Measurements from ENCODE around the gene SRPK3.
"Not testable (repeated sequence)": the region's sequence is repeated elsewhere in the genome, so short reads cannot be mapped to it uniquely, and the experiment has no call there.

Gene SRPK3

GRCh38 chrX:153741446-153741845 is 39.4 kb upstream of the SRPK3 start:
- H3K4me1 ChIP-seq (ENCODE audit: insufficient read depth, insufficient read length) = no peaks in the 10 kb centered on the region
- TF ChIP-seq SUZ12 (IDR thresholded peaks at IDR 0.05; ENCODE audit: extremely low read depth, insufficient read depth, insufficient read length) = no peak
- TF ChIP-seq YY1 (IDR thresholded peaks at IDR 0.05; ENCODE audit: insufficient read depth, insufficient read length) = no peak
- no peak overlapping the region for H3K9ac ChIP-seq (ENCODE audit: insufficient read length, low read depth)
- no peaks in the 10 kb centered on the region for H3K36me3 ChIP-seq (ENCODE audit: insufficient read depth, insufficient read length, low read length)
- H3K4me3 ChIP-seq (ENCODE audit: insufficient read length, low read depth) = no peak overlapping the region
- no peak for DNase-seq (ENCODE audit: low read depth, low spot score)
- H3K27me3 ChIP-seq (ENCODE audit: insufficient read depth, insufficient read length) = no peaks in the 10 kb centered on the region
- H3K9me3 ChIP-seq (ENCODE audit: insufficient read depth, low read length) = no peaks in the 10 kb centered on the region

DNA sequence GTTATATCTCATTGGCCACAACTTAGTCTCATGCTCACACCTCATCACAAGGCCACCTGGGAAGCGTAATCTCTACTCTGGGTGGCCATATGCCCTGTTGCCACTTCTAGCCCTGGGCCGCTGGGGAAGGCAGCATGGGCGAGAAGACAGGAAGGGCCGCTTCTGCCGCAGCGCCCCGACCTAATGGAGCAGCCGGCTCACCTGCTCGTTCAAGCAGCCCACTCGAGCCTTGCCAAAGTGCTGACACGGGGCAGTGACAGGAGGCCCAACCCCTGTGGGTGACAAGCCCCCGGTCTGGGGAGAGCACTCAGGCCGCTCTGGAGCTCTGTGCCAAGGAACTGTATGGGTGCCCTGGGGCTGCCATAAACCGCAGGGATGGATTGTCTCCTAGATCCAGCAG is 38.7 kb upstream of the SRPK3 start:
- H3K9ac ChIP-seq (ENCODE audit: insufficient read length, low read depth); H3K27me3 ChIP-seq (ENCODE audit: insufficient read depth, insufficient read length); H3K4me3 ChIP-seq (ENCODE audit: insufficient read length, low read depth); H3K36me3 ChIP-seq (ENCODE audit: insufficient read depth, insufficient read length, low read length); H3K9me3 ChIP-seq (ENCODE audit: insufficient read depth, low read length); H3K4me1 ChIP-seq (ENCODE audit: insufficient read depth, insufficient read length); DNase-seq (ENCODE audit: low read depth, low spot score): not testable (repeated sequence)

DNA sequence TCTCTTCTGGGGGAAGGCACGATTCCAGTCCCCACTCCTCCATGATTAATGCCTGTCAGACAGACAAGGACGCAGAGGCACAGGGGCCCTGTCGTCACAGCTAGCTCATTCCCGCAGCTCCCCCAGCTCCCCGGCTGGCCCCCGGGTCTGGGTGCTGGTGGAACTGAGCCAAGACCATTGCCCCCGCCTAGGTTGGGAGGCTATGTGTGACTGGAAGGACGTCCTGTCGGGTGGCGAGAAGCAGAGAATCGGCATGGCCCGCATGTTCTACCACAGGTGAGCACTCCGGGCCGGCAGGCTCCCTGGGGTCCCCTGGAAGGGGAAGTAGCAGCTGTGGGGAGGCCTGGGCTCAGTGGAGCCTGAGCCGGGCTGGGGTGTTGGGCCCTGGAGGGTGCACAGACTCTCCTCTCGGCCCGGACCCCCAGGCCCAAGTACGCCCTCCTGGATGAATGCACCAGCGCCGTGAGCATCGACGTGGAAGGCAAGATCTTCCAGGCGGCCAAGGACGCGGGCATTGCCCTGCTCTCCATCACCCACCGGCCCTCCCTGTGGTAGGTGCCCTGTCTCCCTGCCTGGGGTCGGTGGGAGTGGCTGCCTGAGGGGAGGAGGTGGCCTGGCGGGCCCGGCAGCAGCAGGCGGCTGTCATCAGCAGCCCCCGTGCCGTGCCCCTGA is 37.9 kb upstream of the SRPK3 start:
- H3K36me3 ChIP-seq (ENCODE audit: insufficient read depth, insufficient read length, low read length); DNase-seq (ENCODE audit: low read depth, low spot score); H3K4me3 ChIP-seq (ENCODE audit: insufficient read length, low read depth); H3K27me3 ChIP-seq (ENCODE audit: insufficient read depth, insufficient read length); H3K4me1 ChIP-seq (ENCODE audit: insufficient read depth, insufficient read length); H3K9ac ChIP-seq (ENCODE audit: insufficient read length, low read depth); H3K9me3 ChIP-seq (ENCODE audit: insufficient read depth, low read length): not testable (repeated sequence)

DNA sequence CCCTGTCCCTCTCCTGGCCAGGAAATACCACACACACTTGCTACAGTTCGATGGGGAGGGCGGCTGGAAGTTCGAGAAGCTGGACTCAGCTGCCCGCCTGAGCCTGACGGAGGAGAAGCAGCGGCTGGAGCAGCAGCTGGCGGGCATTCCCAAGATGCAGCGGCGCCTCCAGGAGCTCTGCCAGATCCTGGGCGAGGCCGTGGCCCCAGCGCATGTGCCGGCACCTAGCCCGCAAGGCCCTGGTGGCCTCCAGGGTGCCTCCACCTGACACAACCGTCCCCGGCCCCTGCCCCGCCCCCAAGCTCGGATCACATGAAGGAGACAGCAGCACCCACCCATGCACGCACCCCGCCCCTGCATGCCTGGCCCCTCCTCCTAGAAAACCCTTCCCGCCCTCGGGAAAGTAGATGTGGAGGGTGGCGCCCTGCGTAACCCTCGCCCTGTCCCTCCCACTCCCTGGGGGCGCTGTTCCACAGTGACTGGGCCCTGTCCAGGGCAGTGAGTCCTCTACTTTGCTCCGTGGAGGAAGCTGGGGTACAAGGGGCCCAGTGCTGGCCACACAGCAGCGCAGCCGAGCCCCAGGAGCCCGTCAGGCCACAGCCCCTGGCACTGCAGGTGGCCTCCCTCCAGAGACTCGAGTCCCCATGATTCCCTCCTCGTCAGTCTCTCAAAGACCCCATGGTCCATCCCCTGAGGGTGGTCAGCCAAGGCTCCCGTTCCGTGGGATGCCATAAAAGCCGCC is 37.2 kb upstream of the SRPK3 start:
- not testable (repeated sequence) for H3K9ac ChIP-seq (ENCODE audit: insufficient read length, low read depth); DNase-seq (ENCODE audit: low read depth, low spot score); H3K9me3 ChIP-seq (ENCODE audit: insufficient read depth, low read length); H3K4me1 ChIP-seq (ENCODE audit: insufficient read depth, insufficient read length); H3K4me3 ChIP-seq (ENCODE audit: insufficient read length, low read depth); H3K27me3 ChIP-seq (ENCODE audit: insufficient read depth, insufficient read length); H3K36me3 ChIP-seq (ENCODE audit: insufficient read depth, insufficient read length, low read length)

GRCh38 chrX:153744210-153745066 is 36.4 kb upstream of the SRPK3 start:
- no peaks in the 10 kb centered on the region for H3K4me1 ChIP-seq (ENCODE audit: insufficient read depth, insufficient read length)
- no peak for TF ChIP-seq SUZ12 (IDR thresholded peaks at IDR 0.05; ENCODE audit: extremely low read depth, insufficient read depth, insufficient read length)
- no peak for TF ChIP-seq ZNF274 (IDR thresholded peaks at IDR 0.05; ENCODE audit: low read depth, low read length)
- no peak for TF ChIP-seq YY1 (IDR thresholded peaks at IDR 0.05; ENCODE audit: insufficient read depth, insufficient read length)
- no peaks in the 10 kb centered on the region for H3K9me3 ChIP-seq (ENCODE audit: insufficient read depth, low read length)
- no peak overlapping the region for H3K4me3 ChIP-seq (ENCODE audit: insufficient read length, low read depth)
- no peaks in the 10 kb centered on the region for H3K36me3 ChIP-seq (ENCODE audit: insufficient read depth, insufficient read length, low read length)
- H3K9ac ChIP-seq (ENCODE audit: insufficient read length, low read depth) = no peak overlapping the region
- no peaks in the 10 kb centered on the region for H3K27me3 ChIP-seq (ENCODE audit: insufficient read depth, insufficient read length)
- DNase-seq (ENCODE audit: low read depth, low spot score) = no peak

DNA sequence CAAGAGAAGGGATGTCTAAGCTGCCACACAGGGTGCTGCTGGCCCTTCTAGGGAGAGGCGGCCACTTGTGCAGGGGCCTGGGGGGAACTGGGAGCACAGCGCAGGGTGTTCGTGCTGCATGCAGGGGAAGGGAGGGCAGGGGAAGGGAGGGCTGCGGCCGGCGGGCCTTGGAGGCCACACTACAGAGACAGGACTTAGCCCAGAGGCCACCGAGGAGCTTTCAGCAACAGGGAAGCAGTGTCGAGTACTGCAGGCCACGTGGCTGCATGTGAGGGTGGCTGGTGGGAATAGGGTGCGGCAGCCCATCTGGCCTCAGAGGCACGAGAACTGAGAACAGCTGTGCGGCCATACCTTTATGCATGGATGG is 35.8 kb upstream of the SRPK3 start:
- DNase-seq (ENCODE audit: low read depth, low spot score); H3K4me1 ChIP-seq (ENCODE audit: insufficient read depth, insufficient read length); H3K9ac ChIP-seq (ENCODE audit: insufficient read length, low read depth); H3K9me3 ChIP-seq (ENCODE audit: insufficient read depth, low read length); H3K27me3 ChIP-seq (ENCODE audit: insufficient read depth, insufficient read length); H3K36me3 ChIP-seq (ENCODE audit: insufficient read depth, insufficient read length, low read length); H3K4me3 ChIP-seq (ENCODE audit: insufficient read length, low read depth): not testable (repeated sequence)

DNA sequence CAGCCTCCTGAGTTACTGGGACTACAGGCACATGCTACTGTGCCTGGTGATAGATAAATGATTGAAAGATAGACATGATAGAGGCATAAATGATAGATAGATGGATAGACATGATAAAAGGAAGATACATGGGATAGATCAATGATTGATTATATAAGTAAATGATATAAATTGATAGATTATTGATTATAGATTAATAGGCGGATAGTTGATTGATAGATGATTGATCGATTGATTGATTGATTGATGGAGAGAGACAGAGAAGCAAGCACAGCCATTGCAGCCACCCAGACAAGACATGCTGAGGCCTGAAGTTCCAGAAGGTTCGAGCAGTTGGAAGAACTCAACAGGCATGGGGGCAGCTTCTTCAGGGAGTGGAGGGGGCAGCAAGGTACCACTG is 34.5 kb upstream of the SRPK3 start:
- Histone ChIP-seq H3K9ac (ENCODE audit: insufficient read length, low read depth) (no peak overlapping the region), H3K4me1 (ENCODE audit: insufficient read depth, insufficient read length) (no peaks in the 10 kb centered on the region), H3K27me3 (ENCODE audit: insufficient read depth, insufficient read length) (no peaks in the 10 kb centered on the region), H3K4me3 (ENCODE audit: insufficient read length, low read depth) (no peak overlapping the region), H3K36me3 (ENCODE audit: insufficient read depth, insufficient read length, low read length) (no peaks in the 10 kb centered on the region), H3K9me3 (ENCODE audit: insufficient read depth, low read length) (no peaks in the 10 kb centered on the region)
- TF ChIP-seq SUZ12 (IDR thresholded peaks at IDR 0.05; ENCODE audit: extremely low read depth, insufficient read depth, insufficient read length) = no peak
- TF ChIP-seq YY1 (IDR thresholded peaks at IDR 0.05; ENCODE audit: insufficient read depth, insufficient read length) = no peak
- no peak for TF ChIP-seq ZNF274 (IDR thresholded peaks at IDR 0.05; ENCODE audit: low read depth, low read length)
- no peak for DNase-seq (ENCODE audit: low read depth, low spot score)

- DNase-seq (ENCODE audit: low read depth, low spot score); H3K9me3 ChIP-seq (ENCODE audit: insufficient read depth, low read length); H3K36me3 ChIP-seq (ENCODE audit: insufficient read depth, insufficient read length, low read length); H3K4me3 ChIP-seq (ENCODE audit: insufficient read length, low read depth); H3K4me1 ChIP-seq (ENCODE audit: insufficient read depth, insufficient read length); H3K9ac ChIP-seq (ENCODE audit: insufficient read length, low read depth); H3K27me3 ChIP-seq (ENCODE audit: insufficient read depth, insufficient read length): not testable (repeated sequence)
These were observed 33.9 kb upstream of the SRPK3 start for GRCh38 chrX:153746991-153747390.

DNA sequence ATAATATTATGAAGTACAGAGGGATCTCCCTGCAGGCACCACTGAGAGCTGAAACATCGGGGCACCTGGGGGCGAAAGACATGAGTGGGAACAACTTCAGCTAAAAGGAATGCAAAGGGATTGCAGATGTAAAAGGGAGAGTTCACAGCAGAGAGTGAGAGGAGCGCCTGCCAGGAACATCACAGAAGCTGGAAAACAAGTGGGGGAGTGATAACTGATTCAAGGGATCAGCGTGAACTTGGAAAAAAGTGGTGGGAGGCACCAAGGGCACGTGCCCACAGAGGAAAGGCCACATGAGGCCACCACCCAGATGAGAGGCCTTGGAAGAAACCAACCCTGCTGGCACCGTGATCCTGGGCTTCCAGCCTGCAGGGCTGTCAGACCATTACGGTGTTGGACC is 31.8 kb upstream of the SRPK3 start:
- H3K4me1 ChIP-seq (ENCODE audit: insufficient read depth, insufficient read length); H3K36me3 ChIP-seq (ENCODE audit: insufficient read depth, insufficient read length, low read length); H3K4me3 ChIP-seq (ENCODE audit: insufficient read length, low read depth); DNase-seq (ENCODE audit: low read depth, low spot score); H3K27me3 ChIP-seq (ENCODE audit: insufficient read depth, insufficient read length); H3K9me3 ChIP-seq (ENCODE audit: insufficient read depth, low read length); H3K9ac ChIP-seq (ENCODE audit: insufficient read length, low read depth): not testable (repeated sequence)

Data from NT2/D1 (cell line).